NK-92 treated with Interleukin-12 subunit alpha and Interleukin-12 subunit beta, amount 100 ng/mL, for 24 hours (cell line): ENCODE results near the gene DAPK1.

Experiments
- DNase-seq: peaks from one replicate; lab custom pipeline; 2025; lab: John Stamatoyannopoulos, UW

Gene DAPK1

DNA sequence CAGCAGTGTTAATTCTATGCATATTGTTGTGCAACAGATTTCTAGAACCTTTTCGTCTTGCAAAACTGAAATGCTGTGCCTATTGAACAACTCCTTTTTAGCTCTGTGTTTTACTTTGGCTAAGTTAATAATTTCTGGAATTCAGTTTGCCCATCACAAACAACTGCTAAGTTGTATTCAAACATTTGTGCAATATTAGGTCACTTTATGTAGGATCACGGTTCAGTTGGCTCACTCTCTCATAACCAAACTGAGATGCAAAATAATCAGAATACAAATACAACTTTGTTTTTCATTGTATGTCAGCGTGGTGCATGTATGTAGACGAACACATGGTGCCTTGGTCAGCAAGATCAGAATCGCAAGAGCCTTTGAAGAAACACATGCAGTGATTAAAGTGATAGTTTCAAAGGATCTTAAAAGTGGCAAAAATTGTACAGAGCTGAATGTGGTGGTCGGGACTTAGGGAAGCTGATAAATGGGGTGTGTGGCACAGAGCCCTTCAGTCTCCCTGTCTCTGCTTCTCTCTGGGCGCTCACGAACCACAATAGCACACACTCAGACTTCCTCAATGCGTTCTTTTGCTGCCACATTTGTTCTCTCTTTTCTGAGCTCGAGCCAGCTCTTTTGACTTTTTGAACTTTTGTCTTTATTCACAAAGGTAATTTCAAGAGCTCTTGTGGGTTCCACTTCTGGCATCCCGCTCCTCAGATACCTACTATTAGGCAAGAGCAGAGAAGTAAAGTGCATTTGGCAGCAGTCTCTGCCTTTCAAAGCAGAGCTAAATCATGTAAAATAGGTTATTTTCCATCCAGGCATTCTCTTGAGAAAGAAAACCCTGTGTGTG lies 115.8 kb downstream of the DAPK1 start:
- no peak for DNase-seq

- DNase-seq = no peak
These were observed 116.7 kb downstream of the DAPK1 start for GRCh38 chr9:87614397-87614796.

GRCh38 chr9:87615136-87615535 lies 117.5 kb downstream of the DAPK1 start:
- DNase-seq = no peak

- DNase-seq = no peak
These were observed 118.0 kb downstream of the DAPK1 start for GRCh38 chr9:87615547-87616148.

DNA sequence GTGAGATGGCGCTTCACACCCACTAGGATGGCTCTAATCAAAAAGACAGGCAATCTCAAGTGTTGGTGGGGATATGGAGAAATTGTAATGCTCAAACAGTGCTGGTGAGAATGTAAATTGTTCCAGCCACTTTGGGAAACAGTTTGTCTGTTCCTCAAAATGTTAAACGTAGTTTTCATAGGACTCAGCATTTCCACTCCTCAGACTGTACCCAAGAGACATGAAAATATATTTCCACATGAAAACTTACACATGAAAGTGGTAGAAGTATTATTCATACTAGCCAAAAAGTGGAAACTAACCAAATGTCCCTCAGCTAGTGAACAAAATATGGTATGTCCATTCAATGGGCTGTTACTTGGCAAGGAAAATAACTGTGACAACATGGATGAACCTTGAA lies 120.6 kb downstream of the DAPK1 start:
- no peak for DNase-seq

GRCh38 chr9:87618931-87619330 lies 121.3 kb downstream of the DAPK1 start:
- DNase-seq = no peak

- DNase-seq = no peak
These were observed 121.7 kb downstream of the DAPK1 start for GRCh38 chr9:87619346-87619745.

DNA sequence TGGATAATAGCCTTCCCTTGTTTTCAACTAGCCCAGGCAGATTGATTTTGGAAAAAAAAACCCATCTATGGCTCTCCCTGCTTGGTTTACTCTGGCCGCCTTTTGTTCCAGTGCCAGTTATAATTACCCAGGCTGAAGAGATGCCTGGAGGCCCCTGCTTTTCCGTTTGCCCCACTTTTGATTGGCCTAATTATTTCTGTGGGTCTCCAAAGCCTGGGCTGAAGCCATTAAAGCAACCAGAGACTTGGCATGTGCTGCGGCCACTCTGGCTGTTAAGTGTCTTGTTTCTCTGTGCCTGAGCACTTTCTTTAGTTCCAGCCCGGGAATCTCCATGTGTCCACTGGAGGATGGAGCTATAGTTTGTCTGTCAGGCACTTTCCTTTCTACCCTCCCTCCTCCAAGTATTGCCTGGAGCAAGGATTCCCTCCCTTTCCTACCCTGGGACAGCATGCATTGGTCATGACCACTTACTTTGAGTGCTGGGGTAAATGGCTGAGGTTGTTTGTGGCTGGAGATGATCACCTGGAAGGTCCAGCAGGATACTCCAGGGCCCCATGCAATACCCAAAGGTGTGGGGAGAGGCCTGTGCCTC lies 123.2 kb downstream of the DAPK1 start:
- DNase-seq = no peak

GRCh38 chr9:87622098-87622497 lies 124.4 kb downstream of the DAPK1 start:
- DNase-seq = no peak

DNA sequence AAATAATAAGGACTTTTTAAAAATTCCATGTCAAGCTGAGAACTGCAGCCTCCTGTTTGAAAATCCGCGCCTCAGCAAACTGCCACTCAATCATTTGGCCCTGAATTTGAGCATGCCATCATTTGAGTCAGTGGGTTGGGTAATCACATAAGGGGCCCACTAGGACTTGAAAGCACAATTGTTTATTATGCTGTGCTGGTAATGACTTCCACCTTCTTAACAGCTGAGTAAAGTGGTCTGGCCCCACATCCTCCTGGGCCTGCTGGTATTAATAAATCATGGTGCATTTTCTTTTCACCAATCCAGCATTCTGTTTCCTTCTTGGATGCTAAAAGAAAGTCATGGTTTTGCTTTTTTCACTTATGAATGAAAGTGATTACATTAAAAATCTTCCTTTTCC lies 125.3 kb downstream of the DAPK1 start:
- no peak for DNase-seq

DNA sequence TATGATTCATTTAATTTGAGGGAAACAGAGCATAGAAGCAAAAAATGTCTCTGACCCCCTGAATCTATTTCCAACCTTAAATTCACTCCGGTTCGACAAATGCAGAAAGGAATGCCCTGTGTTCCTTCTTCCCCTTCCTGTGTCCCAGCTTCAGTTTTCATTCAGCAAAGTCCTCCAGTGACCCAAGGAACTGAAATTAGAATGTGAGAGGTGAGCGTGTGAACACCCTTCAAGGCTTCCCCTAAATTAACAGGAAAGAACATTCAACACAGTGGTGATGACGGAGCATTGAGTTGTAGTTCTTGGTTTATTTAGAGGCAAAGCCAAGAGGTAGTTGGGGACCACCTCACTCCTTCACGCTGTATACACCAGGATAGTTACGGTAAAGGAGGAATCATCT lies 130.7 kb downstream of the DAPK1 start:
- DNase-seq = no peak

- no peak for DNase-seq
These were observed 131.4 kb downstream of the DAPK1 start for GRCh38 chr9:87629104-87629503.

GRCh38 chr9:87630266-87630665 lies 132.6 kb downstream of the DAPK1 start:
- no peak for DNase-seq

GRCh38 chr9:87630846-87631245 lies 133.2 kb downstream of the DAPK1 start:
- no peak for DNase-seq

DNA sequence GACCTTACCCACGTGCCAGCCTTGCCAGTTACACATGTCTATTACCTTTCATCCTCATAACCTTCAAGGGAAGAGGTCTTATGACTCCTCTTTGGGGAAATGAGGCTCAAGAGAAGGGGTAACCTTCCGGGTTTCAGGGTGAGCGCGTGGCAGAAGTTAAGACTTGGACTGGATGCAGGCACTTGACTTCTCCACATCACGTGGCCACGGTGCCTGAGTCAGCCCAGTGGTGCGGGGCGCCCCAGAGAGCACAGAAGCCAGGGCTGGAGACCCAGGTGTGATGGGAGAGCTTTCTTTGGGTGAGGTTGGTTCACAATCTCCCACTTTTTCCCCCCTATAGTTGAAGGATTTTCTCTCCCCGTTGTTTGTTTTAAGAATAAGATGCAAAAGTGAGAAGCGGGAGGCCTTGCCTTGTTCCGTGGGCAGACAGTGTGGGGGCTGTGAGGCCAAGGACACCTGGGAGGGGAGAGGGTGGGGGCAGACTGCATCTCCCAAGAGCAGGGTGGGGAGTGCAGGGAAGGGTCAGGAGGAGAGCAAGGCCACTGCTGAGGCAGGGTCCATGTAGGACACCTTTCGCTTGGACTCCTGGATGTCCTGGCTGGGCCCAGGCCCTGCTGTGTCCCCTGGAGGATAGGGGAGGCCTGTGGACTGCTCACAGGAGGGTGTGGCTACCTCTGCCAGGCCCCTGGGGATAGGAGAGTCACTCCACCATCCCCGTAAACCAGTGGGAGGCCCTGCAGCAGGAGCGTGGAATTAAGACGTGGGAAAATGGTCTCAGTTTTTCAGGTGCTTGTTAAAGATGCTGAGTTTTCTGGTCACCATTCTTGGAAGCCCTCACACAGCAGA lies 138.2 kb downstream of the DAPK1 start:
- no peak for DNase-seq

DNA sequence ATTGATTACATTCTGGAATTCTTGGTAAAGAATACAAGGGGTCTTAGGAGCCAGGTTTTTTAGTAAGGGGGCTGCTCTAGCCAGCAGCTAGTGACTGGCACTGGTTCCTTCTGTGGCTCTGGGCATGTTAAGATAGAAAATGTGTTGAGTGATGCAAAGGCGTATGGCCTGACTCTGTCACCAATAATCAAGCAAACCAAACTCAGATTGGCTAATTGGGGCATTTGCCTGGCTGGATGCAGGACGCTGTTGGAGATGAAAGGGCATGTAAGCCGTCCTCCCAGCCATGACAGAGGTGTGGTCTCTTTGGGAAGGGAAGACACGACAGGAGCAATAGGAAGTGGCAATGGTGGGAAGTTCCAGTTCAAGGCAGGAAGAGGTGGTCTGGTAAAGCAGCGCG lies 140.6 kb downstream of the DAPK1 start:
- DNase-seq = no peak

GRCh38 chr9:87639949-87640348 lies 142.3 kb downstream of the DAPK1 start:
- no peak for DNase-seq

DNA sequence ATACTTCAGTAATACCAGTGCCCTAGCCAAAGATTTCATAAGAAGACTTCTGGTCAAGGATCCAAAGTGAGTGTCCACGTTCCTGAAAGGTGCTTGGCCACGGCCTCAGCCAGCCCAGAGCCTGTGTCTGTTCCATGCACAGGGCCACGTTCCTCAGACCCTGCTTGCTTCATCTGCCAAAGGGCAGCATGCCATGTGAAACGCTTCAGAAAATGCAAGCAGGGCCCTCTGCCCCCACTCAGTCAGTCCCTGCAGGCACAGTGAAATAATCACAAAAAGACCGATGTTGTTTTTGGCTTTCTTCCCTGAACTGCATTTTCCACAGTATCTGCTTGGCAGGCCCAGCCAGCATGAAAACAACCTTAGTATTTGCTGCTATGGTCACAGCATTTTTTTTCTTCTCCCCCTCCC lies 142.7 kb downstream of the DAPK1 start:
- DNase-seq = no peak

- no peak for DNase-seq
These were observed 143.4 kb downstream of the DAPK1 start for GRCh38 chr9:87641067-87641466.

GRCh38 chr9:87642330-87643106 lies 144.9 kb downstream of the DAPK1 start:
- no peak for DNase-seq

DNA sequence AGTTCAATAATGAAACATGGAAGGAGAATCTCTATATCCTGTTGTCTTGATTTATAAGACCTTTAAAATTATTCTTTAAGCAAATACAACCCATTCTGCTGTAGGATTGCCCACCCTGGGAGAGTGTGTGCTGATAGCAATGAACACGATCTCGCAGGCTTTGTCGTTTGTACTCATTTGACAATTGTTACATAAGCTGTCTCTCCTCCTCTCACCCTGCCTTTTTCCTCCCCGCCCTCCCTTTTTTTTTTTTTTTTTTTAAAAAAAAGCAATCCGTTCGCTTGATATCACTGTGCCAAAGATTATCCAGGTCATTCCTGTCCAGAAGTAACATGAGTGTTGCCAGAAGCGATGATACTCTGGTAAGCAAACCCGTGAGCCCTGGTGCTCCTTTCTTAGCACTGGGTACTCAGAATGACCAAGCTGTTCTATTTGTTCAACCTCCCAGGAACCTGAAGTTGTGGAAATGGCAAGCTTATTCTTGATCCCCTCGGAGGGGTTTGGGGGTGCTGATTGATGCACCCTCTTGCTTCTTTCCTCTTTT lies 145.5 kb downstream of the DAPK1 start:
- DNase-seq = no peak
